Globus pallidus (tissue), 1 donor: ENCODE measurements around the gene NXPH3.

Source experiments
- DNase-seq: peaks from one replicate; pipeline ENCODE4 v3.0.0-alpha.2; 2015; ENCODE audit warnings: low spot score

Gene NXPH3

DNA sequence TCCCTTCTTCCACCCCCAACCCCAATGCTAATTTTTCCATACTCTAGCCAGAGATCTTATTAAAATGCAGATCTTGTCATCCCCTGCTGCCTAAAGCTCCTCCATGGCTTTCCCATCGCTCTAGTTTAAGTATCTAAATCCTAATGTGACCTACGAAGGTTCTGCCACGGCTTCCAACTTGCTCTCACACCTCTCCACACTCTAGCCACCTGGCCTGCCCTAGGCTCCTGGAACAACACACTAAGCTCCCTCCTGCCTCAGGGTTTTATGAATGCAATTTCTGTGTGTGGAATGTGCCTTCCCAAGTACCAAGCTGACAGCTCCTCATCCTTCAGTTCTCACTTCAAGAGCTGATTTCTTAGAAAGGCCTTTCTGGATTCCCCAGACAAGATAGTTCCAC is 16.6 kb downstream of the NXPH3 start:
- no peak for DNase-seq

GRCh38 chr17:49595328-49595727 is 19.7 kb downstream of the NXPH3 start:
- no peak for DNase-seq

- DNase-seq = no peak
These were observed 20.3 kb downstream of the NXPH3 start for GRCh38 chr17:49595980-49596379.

GRCh38 chr17:49596613-49597244 is 21.1 kb downstream of the NXPH3 start:
- no peak for DNase-seq

GRCh38 chr17:49597436-49597835 is 21.8 kb downstream of the NXPH3 start:
- DNase-seq = no peak

- no peak for DNase-seq
These were observed 22.4 kb downstream of the NXPH3 start for GRCh38 chr17:49597928-49598655.

DNA sequence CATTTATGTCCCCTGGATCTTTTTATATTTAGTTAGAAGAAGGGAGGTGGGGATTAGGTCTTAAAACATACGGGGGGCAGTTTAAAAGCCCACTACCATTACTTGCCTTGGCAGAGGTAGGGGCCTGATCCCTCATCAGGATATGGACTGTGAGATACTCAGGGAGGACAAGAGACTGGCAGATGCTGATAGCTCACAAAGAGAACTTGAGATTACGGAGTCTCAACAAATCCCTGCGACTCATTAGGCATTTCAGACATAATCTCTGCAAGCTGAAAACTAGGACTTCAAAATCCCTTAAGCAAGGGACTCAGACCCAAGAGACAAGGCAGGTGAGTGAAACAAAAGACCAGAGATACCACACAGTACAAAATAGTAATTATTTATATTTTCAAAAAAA is 23.2 kb downstream of the NXPH3 start:
- DNase-seq = no peak

DNA sequence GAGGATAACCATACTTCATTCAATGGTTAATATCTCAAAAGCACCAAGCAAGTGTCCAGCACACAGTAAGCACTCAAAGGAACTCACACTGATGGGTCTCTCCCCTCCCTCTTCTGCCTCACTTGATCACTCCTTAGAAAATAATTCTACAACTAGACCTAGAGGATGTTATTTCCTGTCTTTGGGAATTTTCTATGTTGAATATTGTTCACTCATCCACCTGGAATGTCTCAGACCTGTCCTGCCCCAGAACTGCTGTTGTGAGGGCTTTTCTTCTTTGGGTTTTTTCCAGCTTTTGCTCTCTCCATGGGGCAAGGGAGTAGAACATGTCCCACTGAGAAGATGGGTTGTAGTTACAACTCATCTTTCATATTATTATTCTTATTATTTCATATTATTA is 25.3 kb downstream of the NXPH3 start:
- DNase-seq = no peak

DNA sequence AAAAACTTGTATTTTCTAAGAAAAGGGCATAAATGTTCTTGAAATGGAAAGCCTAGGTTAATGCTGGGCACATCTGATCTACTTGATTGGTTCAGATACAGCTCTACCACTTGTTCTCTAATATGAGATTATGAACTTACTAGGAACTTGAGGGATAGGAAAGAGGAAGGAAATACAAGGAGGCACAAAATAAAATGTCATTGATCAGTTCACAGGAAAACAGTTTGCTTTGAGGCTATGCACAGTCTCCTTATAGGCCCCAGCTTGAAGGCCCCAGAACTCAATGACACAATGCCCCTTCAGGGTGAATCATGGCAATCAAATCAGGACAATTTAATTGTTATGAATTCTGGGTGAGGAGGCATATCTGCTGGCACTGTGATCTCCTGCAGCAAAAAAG is 27.1 kb downstream of the NXPH3 start:
- DNase-seq = no peak

- no peak for DNase-seq
These were observed 27.6 kb downstream of the NXPH3 start for GRCh38 chr17:49603238-49603637.

- no peak for DNase-seq
These were observed 28.0 kb downstream of the NXPH3 start for GRCh38 chr17:49603720-49604119.

DNA sequence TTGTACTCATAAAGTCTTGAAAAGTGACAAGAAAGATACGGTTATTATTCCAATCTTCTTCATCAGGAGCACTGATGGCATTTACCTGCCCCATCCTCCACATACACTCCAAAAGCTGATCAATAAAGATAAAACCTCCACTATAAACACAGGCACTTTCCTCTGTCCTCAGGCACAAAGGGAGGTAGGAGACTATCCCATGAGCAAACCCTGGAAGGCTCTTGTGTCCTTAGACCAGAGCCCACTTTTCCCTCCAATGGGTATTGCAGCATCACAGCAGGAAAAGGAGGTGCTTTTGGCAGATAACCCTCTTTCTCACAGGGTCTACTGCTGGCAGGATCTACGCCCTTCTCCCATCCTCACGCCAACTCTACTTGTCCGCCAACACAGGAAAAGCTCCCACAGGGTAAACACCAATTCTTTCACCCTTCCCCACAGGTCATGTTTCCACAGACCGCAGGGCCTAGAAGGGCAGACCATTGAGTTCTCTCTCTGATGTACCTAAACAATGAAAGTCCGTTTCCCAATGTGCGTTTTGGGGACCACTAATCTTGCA is 28.7 kb downstream of the NXPH3 start:
- DNase-seq = no peak

GRCh38 chr17:49610883-49611584 is 35.4 kb downstream of the NXPH3 start:
- DNase-seq = no peak

DNA sequence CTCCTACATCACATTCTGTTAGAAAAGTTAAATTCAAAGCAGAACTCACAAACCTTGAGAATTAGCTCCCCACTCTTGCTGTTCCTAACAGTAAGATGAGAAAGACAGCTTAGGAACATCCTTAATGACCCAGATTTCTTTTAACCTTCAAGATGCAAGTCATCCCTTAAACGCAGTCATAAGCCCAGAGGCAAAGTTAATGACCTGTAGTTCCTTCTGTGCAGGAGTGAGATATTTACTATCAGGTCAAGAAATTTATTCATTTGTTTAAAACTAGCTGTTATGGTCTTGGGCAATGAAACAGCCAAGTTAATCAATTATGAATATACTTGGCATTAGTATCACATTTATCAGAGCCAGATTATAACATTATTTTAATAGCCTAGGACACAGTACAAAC is 37.1 kb downstream of the NXPH3 start:
- no peak for DNase-seq

DNA sequence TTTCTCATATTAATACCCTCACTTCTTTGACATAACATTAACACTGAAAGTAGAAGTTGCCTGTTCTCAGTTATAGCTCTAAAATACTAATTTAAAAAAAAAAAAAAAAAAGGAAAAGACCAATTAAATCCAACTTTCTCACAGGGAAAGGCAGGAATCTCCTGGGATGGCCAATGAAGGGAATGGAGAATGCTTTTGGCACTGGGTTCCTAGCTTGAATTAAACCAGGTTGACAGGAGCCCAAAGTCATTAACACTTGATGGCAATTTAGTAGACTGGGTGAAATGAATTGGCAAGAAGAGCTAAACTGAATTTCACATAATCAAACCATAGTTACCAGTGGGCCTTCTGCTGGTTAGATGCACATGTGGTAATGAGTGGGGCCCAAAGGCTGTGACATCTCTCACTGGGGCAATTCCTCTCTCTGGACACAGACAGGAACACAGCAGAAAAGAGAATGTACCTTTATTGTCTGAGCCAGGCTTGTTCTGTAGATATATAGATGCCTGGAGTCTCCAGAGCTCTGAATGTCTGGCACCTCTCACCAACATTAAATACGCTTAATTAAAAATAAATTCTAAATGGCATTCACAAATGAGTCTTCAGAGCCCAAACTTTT is 37.6 kb downstream of the NXPH3 start:
- no peak for DNase-seq

DNA sequence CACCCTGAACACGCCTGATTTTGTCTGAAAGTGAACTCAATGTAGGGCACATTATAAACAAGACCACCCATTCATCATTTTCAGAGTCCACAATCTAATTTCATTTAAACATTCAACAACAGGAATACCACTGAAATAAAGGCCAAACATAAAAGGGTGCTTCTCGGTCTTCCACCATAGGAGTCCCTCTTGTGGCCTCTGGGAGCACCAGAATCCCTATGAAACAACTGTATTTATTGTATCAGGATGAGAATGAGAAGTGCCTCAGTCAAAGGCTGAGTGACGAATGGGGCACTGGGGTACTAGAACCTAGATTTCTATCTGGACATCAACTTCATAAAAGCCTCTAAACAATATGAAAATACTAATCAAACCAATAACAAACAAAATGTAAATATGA is 40.4 kb downstream of the NXPH3 start:
- no peak for DNase-seq

DNA sequence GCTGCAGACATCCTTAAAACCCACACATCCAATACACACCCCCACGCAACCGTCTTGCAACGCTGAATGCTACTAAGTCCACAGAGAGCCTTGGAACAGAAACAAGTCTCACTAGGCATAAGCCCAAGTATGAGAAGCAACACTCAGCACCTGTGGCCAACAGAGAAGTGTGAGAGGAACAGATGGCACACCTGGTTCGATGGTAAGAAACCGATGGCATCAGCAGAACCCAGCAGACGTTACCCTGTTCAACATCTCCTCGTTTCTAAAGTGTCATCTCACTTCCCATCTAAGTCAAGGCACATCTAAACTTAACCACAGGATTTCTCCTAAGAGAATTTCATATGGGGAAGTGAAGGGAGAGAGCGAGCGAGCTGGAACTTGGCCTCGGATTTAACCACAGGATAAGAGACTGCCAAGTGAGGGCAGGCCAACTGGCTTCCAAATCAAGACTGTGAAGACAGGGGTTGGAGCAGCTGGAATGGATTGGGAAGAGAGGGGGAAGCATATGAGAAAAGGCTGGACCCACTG is 41.0 kb downstream of the NXPH3 start:
- DNase-seq = no peak

DNA sequence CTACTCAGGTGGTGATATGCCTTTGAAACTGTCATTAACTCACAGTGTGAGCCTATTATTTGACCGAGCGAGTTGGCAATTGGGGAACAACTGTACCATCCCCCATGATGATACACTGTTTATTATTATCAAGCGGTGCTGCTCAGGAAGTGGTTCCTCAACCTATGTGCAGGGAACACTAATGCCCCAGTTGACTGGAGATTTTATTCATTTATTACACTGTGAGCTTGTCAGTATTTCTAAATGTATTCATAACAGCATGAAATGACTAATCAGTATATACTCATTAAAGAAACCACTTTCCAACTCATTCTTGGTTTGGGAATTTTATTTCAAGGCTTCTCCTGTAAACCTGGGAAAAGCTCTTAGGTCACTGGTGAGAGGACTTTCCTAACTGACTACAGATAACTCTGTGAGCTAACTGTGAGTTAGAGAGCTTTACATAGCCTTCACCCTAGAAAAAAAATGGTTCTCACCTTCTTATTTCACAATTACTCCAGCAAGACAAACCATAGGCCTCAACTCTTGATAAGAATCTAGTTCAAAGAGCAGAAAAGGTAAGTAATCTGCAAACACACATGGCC is 42.4 kb downstream of the NXPH3 start:
- DNase-seq = no peak

DNA sequence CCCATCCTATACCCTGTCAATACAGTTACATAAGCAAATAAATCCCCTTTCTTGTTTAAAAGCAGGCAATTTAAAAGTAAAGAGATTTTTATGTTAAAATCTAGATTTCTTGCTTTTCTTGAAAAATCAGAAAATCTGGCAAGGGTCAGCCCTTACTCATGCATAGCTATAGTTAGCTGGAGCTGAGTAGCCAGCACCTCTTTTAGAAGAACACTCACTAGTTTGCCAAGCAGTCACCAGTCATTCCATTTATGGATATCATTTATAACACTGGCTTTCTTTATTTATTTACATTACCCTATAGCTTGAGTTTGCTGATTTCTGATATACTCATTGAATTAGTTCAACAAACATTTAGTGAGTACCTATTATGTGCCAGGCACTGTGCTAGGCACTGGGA is 45.7 kb downstream of the NXPH3 start:
- DNase-seq = no peak

GRCh38 chr17:49621946-49622529 is 46.4 kb downstream of the NXPH3 start:
- DNase-seq = no peak

DNA sequence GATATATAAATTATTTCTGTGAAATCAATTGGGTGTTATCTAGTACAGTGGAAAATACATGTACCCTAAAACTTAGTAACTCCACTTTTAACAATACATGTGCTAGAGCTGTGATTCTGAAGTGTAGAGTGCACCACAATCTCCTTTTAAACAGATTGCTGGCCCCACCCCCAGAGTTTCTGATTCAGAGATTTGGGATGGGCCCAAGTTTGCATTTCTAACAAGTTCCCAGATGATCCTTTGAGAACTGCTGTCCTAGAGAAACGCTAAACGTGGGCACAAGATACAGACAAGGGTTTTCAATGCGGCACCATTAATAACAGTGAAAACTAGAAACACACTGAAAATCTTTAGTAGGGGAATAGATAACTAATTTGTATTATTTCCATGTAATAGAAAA is 49.2 kb downstream of the NXPH3 start:
- no peak for DNase-seq

DNA sequence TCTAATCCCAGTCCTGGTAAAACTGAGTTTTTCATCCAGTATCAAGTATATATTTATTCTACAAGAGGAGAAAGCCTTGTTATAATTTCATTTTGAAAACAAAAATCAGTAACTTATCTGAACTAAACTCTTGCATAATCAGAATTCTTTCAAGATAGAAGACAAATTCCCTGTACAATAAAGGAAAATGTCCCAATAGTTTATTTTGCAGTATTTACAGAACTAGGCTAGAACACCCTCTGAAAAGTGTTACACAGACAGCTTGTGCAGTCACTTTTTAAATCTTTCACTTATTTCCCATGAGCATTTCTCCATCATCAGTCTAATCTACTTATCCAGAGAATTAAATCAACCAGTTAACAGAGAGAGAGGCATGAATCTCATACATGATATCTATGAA is 53.8 kb downstream of the NXPH3 start:
- DNase-seq = no peak
